A673 (cell line): Measurements from ENCODE around the gene UCN. TPM values are rescaled to one million over a fixed set of nuclear protein-coding genes. Genes with fewer than 3 reads are reported as not detected.
"Not testable (repeated sequence)": the region's sequence is repeated elsewhere in the genome, so short reads cannot be mapped to it uniquely, and the experiment has no call there.

Experiments used
- BruUV-seq: library from RNA; stranded (reverse); fragments of 400-500 nt; replicated peaks from 2 replicates; lab custom pipeline; 2021; lab: Mats Ljungman, UMichigan
- CTCF ChIA-PET: fragments of 300-600 bp; sonication (Branson Sonifier 250); formaldehyde crosslinking; loops from one replicate; lab custom pipeline; 2022; ENCODE audit warnings: antibody characterized with exemption; lab: Charles Lee
- POLR2A ChIA-PET: fragments of 300-600 bp; sonication (Branson Sonifier 250); formaldehyde crosslinking; loops from one replicate; lab custom pipeline; 2022; ENCODE audit warnings: antibody characterized with exemption; ENCODE audit not compliant: low non-redundant PET; lab: Charles Lee
- DNase-seq: peaks from one replicate; pipeline ENCODE4 v3.0.0-alpha.2; 2015; ENCODE audit warnings: low spot score
- H3K27ac ChIP-seq: fragments of 200-600 bp; sonication (generic); 2 replicates; pipeline ENCODE4 v1.5.1; 2016; ENCODE audit warnings: mixed run types, low read depth, mild to moderate bottlenecking, mixed read lengths, antibody characterized with exemption, low read length; ENCODE audit not compliant: poor library complexity, severe bottlenecking
- H3K27me3 ChIP-seq: fragments of 200-600 bp; sonication (generic); replicated peaks from 2 replicates; pipeline ENCODE4 v1.6.1; 2017; ENCODE audit warnings: mixed run types, low read depth, mild to moderate bottlenecking, mixed read lengths, antibody characterized with exemption, low read length; ENCODE audit not compliant: insufficient read depth, poor library complexity
- H3K36me3 ChIP-seq: fragments of 200-600 bp; sonication (generic); 2 replicates; pipeline ENCODE4 v1.6.1; 2016; ENCODE audit warnings: mixed run types, mild to moderate bottlenecking, mixed read lengths, antibody characterized with exemption, low read length; ENCODE audit not compliant: insufficient read depth, poor library complexity, severe bottlenecking
- H3K4me1 ChIP-seq: fragments of 200-600 bp; sonication (generic); 2 replicates; pipeline ENCODE4 v1.6.1; 2017; ENCODE audit warnings: mixed run types, mild to moderate bottlenecking, mixed read lengths, antibody characterized with exemption, low read length; ENCODE audit not compliant: insufficient read depth, poor library complexity, severe bottlenecking
- H3K4me3 ChIP-seq: fragments of 200-600 bp; sonication (generic); 2 replicates; pipeline ENCODE4 v1.5.1; 2016; ENCODE audit warnings: low read depth, mixed run types, mild to moderate bottlenecking, mixed read lengths, low read length; ENCODE audit not compliant: poor library complexity, severe bottlenecking
- H3K9me3 ChIP-seq: fragments of 200-600 bp; sonication (generic); 2 replicates; pipeline ENCODE4 v1.6.1; 2016; ENCODE audit warnings: mixed run types, low read depth, mild to moderate bottlenecking, mixed read lengths, antibody characterized with exemption, low read length; ENCODE audit not compliant: poor library complexity, severe bottlenecking
- EZH2 ChIP-seq: fragments of 200-600 bp; sonication (generic); IDR thresholded peaks from 2 replicates; pipeline ENCODE4 v1.6.1; 2017; ENCODE audit warnings: borderline replicate concordance, low read depth, mild to moderate bottlenecking, mixed read lengths, antibody characterized with exemption, low read length; ENCODE audit not compliant: poor library complexity, severe bottlenecking
- intact Hi-C: fragments of 100-400 bp; cut with micrococcal nuclease; formaldehyde crosslinking; loops from one replicate; pipeline ENCODE4 v1.10.0; 2022; ENCODE audit not compliant: unreplicated experiment
- total RNA-seq: library from RNA; stranded (reverse); gene quantifications from 2 replicates; pipeline ENCODE4 v1.2.3, GENCODE V29; 2021
- TF ChIP-seq, protein P1 (sequence below): fragments of 300-800, 200-600 bp; sonication (generic); conservative IDR thresholded peaks from 2 replicates; pipeline ENCODE4 v1.5.1; 2017; ENCODE audit warnings: low read depth, mild to moderate bottlenecking, antibody characterized with exemption, low read length, moderate library complexity, mixed read lengths

UCN gene
- total RNA-seq, 1 experiment from 2014 or later, result 0.64 TPM

DNA sequence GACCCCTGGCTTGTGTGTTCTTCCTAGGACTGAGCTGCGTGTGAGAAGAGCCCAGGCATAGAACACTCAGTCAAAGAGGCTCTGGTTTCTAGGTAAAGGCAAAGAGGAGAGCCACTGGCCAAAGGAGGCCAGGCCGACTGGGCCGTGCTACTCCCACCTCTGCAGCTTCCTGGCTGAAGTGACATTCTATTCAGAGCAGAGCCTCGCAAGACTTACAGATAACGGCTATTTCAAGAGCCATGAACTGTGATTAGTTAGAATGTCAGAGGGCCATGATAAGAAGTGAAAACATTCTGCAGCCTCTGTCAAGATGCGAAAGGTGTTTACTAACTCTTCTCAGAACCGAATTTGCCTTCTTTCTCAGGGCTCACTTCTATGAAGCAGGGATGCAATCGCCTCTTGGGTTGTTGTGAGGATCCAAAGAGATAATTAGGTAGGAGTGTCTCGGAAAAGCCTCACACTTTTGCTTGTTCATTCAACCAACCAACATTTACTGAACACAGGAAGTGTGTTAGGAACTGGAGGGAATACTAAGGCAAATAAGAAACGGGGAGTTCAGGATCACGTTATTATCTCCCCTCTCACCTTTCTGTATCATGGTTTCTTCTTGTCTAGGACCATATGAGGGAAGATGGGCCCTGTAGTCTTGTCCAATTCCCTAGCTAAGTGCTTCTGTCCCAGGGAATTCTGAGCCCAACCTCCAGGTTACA is 36.5 kb downstream of the UCN start:
- H3K27ac ChIP-seq, result no peak overlapping the region
- no peak overlapping the region for H3K4me3 ChIP-seq
- DNase-seq, result no peak
- H3K27me3 ChIP-seq, result no peaks in the 10 kb centered on the region
- POLR2A ChIA-PET, result no interaction called here
- H3K36me3 ChIP-seq, result no peaks in the 10 kb centered on the region
- BruUV-seq, result no TSS peak
- no peaks in the 10 kb centered on the region for H3K9me3 ChIP-seq
- intact Hi-C loops, result no loop called here
- TF ChIP-seq, protein P1, sequence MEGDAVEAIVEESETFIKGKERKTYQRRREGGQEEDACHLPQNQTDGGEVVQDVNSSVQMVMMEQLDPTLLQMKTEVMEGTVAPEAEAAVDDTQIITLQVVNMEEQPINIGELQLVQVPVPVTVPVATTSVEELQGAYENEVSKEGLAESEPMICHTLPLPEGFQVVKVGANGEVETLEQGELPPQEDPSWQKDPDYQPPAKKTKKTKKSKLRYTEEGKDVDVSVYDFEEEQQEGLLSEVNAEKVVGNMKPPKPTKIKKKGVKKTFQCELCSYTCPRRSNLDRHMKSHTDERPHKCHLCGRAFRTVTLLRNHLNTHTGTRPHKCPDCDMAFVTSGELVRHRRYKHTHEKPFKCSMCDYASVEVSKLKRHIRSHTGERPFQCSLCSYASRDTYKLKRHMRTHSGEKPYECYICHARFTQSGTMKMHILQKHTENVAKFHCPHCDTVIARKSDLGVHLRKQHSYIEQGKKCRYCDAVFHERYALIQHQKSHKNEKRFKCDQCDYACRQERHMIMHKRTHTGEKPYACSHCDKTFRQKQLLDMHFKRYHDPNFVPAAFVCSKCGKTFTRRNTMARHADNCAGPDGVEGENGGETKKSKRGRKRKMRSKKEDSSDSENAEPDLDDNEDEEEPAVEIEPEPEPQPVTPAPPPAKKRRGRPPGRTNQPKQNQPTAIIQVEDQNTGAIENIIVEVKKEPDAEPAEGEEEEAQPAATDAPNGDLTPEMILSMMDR, result no peak
- TF ChIP-seq EZH2, result no peak
- no peaks in the 10 kb centered on the region for H3K4me1 ChIP-seq
- CTCF ChIA-PET, result no interaction called here

GRCh38 chr2:27270670-27271069 is 37.6 kb downstream of the UCN start:
- CTCF ChIA-PET, result interaction anchor here (0.6 to 1.4 kb wide), 2 partner anchors 33 to 139 kb away, joined by 3 to 5 read pairs; partner anchors contain the start of gene PPM1G
- intact Hi-C loops, result no loop called here
- Histone ChIP-seq H3K27me3 (no peaks in the 10 kb centered on the region), H3K9me3 (no peaks in the 10 kb centered on the region), H3K4me1 (no peaks in the 10 kb centered on the region), H3K36me3 (no peaks in the 10 kb centered on the region), H3K4me3 (no peak overlapping the region), H3K27ac (no peak overlapping the region)
- no peak for DNase-seq
- TF ChIP-seq EZH2, result no peak
- TF ChIP-seq, protein P1, result no peak
- BruUV-seq, result no TSS peak
- POLR2A ChIA-PET, result no interaction called here

DNA sequence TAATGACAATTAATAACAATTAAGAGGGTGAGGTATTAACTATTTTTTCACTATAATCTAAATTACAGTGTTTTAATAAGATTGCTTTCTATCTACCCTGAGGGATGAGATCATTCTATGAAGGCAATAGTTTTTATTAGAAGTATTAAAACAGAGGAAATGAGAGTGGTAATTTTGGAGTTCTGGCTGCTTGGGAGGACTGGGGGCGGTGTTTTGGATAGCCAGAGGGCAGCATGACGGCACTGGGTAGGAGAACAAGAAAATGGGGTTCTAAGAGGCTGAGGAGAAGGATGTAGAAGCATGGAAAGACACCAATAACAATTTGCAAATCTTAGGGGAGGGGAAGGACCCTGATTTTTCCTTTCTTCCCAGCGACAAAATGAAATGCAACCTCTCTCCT is 38.1 kb downstream of the UCN start:
- TF ChIP-seq EZH2, result no peak
- TF ChIP-seq, protein P1, result no peak
- no TSS peak for BruUV-seq
- Histone ChIP-seq H3K4me1 (no peaks in the 10 kb centered on the region), H3K36me3 (no peaks in the 10 kb centered on the region), H3K27ac (no peak overlapping the region), H3K9me3 (no peaks in the 10 kb centered on the region), H3K4me3 (no peak overlapping the region), H3K27me3 (no peaks in the 10 kb centered on the region)
- no peak for DNase-seq
- ChIA-PET CTCF (interaction anchor here (0.6 to 1.4 kb wide), 2 partner anchors 33 to 139 kb away, joined by 3 to 5 read pairs; partner anchors contain the start of gene PPM1G), POLR2A (no interaction called here)
- intact Hi-C loops, result no loop called here

- H3K27me3 ChIP-seq, H3K4me3 ChIP-seq, DNase-seq, H3K36me3 ChIP-seq, H3K27ac ChIP-seq, CTCF ChIA-PET, H3K9me3 ChIP-seq, BruUV-seq, intact Hi-C loops, POLR2A ChIA-PET: not testable (repeated sequence)
- H3K4me1 ChIP-seq, result peaks cover 11% of the 10 kb centered on the region
Measured at GRCh38 chr2:27268296-27268695, 39.9 kb downstream of the UCN start.
